GM21381 (cell line): ENCODE measurements around the gene PRDM5.
"Not testable (repeated sequence)": the region's sequence is repeated elsewhere in the genome, so short reads cannot be mapped to it uniquely, and the experiment has no call there.

Experiments used
- ATAC-seq: cut with Tn5 transposase; IDR thresholded peaks from one replicate; pipeline ENCODE4 v1.9.1; 2021; ENCODE audit warnings: mild to moderate bottlenecking, moderate library complexity; ENCODE audit not compliant: unreplicated experiment

PRDM5 gene

GRCh38 chr4:120664851-120665250 lies 257.7 kb downstream of the PRDM5 start:
- ATAC-seq, result no peak

- no peak for ATAC-seq
These were observed 262.8 kb downstream of the PRDM5 start for GRCh38 chr4:120659616-120660170.

- ATAC-seq, result no peak
These were observed 263.8 kb downstream of the PRDM5 start for GRCh38 chr4:120658772-120659171.

GRCh38 chr4:120653804-120654573 lies 268.5 kb downstream of the PRDM5 start:
- ATAC-seq, result no peak

- not testable (repeated sequence) for ATAC-seq
These were observed 274.2 kb downstream of the PRDM5 start for GRCh38 chr4:120648336-120648735.
